ENCODE data around the gene ZC3H18.

The ZC3H18 gene

DNA sequence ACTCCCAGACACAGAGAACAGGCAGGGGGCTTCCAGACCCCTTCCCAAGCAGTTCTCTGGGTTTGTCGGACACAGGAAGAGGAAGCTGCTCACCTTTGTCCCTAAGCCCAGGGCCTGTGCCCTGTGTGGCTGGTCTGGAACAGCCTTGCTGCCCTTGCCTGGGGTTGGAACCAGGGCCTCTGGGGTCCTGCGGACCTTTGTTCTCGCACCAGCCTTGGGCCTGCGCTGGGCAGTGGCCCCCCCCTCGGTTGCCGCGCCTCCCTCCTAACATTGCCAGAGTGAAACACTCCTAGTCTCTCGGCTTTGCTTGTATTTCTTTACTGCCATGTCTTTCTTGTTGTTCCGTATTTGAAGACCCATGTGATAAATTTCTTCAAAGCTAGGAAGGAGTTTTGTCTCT lies 59.6 kb downstream of the ZC3H18 start:
- Histone ChIP-seq H3K79me1 (ENCODE audit: low read length) (no peaks in the 10 kb centered on the region), H3K4me2 (ENCODE audit: low read length) (no peak overlapping the region), H2AK5ac (ENCODE audit: low read length) (no peak overlapping the region), H3K4me1 (ENCODE audit: control insufficient read depth, low read depth, low read length) (no peaks in the 10 kb centered on the region), H3K9ac (ENCODE audit: low read length) (no peak overlapping the region), H3K79me2 (ENCODE audit: control insufficient read depth, insufficient read depth, low read length) (no peaks in the 10 kb centered on the region), H2BK120ac (ENCODE audit: low read depth, low read length) (no peak overlapping the region), H3K36me3 (ENCODE audit: control insufficient read depth, insufficient read depth, low read length) (peaks cover 3% of the 10 kb centered on the region), H3K56ac (ENCODE audit: low read length) (no peak overlapping the region), H3K27me3 (ENCODE audit: insufficient read depth, low read length, poor library complexity) (no peaks in the 10 kb centered on the region), H3K18ac (ENCODE audit: low read length) (no peak overlapping the region), H3K4ac (ENCODE audit: low read depth, low read length) (no peak overlapping the region), H2BK15ac (replicated peaks; ENCODE audit: low read depth) (no peak overlapping the region), H2BK5ac (ENCODE audit: low read length) (no peak overlapping the region), H3K4me3 (ENCODE audit: low read length) (no peak overlapping the region), H4K5ac (ENCODE audit: low read length) (no peak overlapping the region), H3K27ac (ENCODE audit: low read depth, low read length) (no peak overlapping the region), H3K23ac (ENCODE audit: low read length) (no peak overlapping the region), H4K8ac (ENCODE audit: low read depth, low read length) (no peak overlapping the region)
- WGBS (ENCODE audit: extremely low coverage, insufficient coverage, low lambda C conversion rate) = no CpG with 5 or more reads among the region's 9 CpGs
- no peak for DNase-seq

DNA sequence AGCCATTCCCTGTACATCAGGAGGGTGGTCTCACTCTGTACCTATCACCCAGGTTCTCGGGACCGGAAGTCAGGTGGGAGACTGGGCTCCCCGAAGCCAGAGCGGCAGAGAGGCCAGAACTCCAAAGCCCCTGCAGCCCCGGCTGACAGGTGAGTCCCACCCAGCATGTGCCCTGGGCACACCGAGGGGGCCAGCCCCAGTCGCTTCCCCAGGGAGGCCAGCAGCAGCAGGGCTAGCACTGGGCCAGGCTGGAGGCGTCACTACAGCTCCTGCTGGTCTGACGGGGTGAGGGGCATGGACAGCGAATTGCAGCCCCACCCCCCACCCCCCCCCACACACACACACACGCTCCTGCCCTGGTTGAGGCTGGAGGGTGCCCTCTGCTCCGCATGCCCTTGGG lies 60.2 kb downstream of the ZC3H18 start:
- no peak overlapping the region for H2BK5ac ChIP-seq (ENCODE audit: low read length)
- no peaks in the 10 kb centered on the region for H3K79me2 ChIP-seq (ENCODE audit: control insufficient read depth, insufficient read depth, low read length)
- no peak overlapping the region for H4K8ac ChIP-seq (ENCODE audit: low read depth, low read length)
- no peaks in the 10 kb centered on the region for H3K79me1 ChIP-seq (ENCODE audit: low read length)
- no peak overlapping the region for H3K56ac ChIP-seq (ENCODE audit: low read length)
- no peak overlapping the region for H3K9ac ChIP-seq (ENCODE audit: low read length)
- H3K18ac ChIP-seq (ENCODE audit: low read length) = no peak overlapping the region
- H3K4me2 ChIP-seq (ENCODE audit: low read length) = no peak overlapping the region
- DNase-seq = no peak
- H3K23ac ChIP-seq (ENCODE audit: low read length) = no peak overlapping the region
- no peaks in the 10 kb centered on the region for H3K4me1 ChIP-seq (ENCODE audit: control insufficient read depth, low read depth, low read length)
- peaks cover 3% of the 10 kb centered on the region for H3K36me3 ChIP-seq (ENCODE audit: control insufficient read depth, insufficient read depth, low read length)
- H3K4me3 ChIP-seq (ENCODE audit: low read length) = no peak overlapping the region
- H3K4ac ChIP-seq (ENCODE audit: low read depth, low read length) = no peak overlapping the region
- WGBS (ENCODE audit: extremely low coverage, insufficient coverage, low lambda C conversion rate) = no CpG with 5 or more reads among the region's 12 CpGs
- no peak overlapping the region for H3K27ac ChIP-seq (ENCODE audit: low read depth, low read length)
- H2AK5ac ChIP-seq (ENCODE audit: low read length) = no peak overlapping the region
- no peak overlapping the region for H2BK15ac ChIP-seq (replicated peaks; ENCODE audit: low read depth)
- H3K27me3 ChIP-seq (ENCODE audit: insufficient read depth, low read length, poor library complexity) = no peaks in the 10 kb centered on the region
- no peak overlapping the region for H4K5ac ChIP-seq (ENCODE audit: low read length)
- no peak overlapping the region for H2BK120ac ChIP-seq (ENCODE audit: low read depth, low read length)

DNA sequence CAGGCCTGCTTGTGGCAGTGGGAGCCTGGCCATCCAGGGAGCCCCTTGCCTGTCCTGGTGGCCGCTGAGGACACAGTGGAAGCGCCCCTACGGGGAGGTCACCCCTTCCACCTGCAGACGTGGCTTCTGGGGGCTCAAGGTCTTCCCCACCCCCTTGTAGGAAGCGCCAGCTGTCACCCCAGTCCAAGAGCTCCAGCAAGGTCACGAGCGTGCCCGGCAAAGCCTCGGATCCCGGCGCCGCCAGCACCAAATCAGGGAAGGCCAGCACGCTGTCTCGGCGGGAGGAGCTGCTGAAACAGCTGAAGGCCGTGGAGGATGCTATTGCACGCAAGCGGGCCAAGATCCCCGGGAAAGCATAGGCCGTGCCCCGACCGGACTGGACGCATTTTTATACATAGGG lies 60.7 kb downstream of the ZC3H18 start:
- Histone ChIP-seq H3K79me1 (ENCODE audit: low read length) (no peaks in the 10 kb centered on the region), H3K27me3 (ENCODE audit: insufficient read depth, low read length, poor library complexity) (no peaks in the 10 kb centered on the region), H3K36me3 (ENCODE audit: control insufficient read depth, insufficient read depth, low read length) (peaks cover 3% of the 10 kb centered on the region), H3K23ac (ENCODE audit: low read length) (no peak overlapping the region), H3K4me3 (ENCODE audit: low read length) (no peak overlapping the region), H3K4me1 (ENCODE audit: control insufficient read depth, low read depth, low read length) (no peaks in the 10 kb centered on the region), H2BK15ac (replicated peaks; ENCODE audit: low read depth) (no peak overlapping the region), H3K4me2 (ENCODE audit: low read length) (no peak overlapping the region), H3K9ac (ENCODE audit: low read length) (no peak overlapping the region), H3K56ac (ENCODE audit: low read length) (no peak overlapping the region), H2BK5ac (ENCODE audit: low read length) (no peak overlapping the region), H2AK5ac (ENCODE audit: low read length) (no peak overlapping the region), H2BK120ac (ENCODE audit: low read depth, low read length) (no peak overlapping the region), H4K5ac (ENCODE audit: low read length) (no peak overlapping the region), H3K27ac (ENCODE audit: low read depth, low read length) (no peak overlapping the region), H3K79me2 (ENCODE audit: control insufficient read depth, insufficient read depth, low read length) (no peaks in the 10 kb centered on the region), H3K4ac (ENCODE audit: low read depth, low read length) (no peak overlapping the region), H3K18ac (ENCODE audit: low read length) (no peak overlapping the region), H4K8ac (ENCODE audit: low read depth, low read length) (no peak overlapping the region)
- no peak for DNase-seq
- WGBS (ENCODE audit: extremely low coverage, insufficient coverage, low lambda C conversion rate) = no CpG with 5 or more reads among the region's 23 CpGs

DNA sequence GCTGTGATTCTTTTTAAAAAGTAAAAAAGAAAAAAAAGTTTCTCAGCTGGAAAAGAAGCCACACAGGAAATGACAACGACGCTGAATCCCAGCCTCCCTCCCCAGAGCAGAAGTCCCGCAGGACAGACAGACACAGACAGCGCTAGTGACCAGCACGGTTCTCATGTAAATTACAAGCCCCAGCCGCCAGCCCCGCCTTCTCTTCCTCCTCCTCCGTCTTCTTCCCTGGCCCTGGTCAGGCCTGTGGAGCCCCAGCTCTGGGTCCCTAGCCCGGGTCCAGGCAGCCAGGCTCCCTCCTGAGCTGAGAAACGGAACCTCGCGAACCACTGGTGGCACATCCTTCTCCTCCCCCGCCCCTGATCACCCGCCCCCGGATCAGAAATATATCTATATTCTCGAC lies 61.2 kb downstream of the ZC3H18 start:
- Histone ChIP-seq H2BK5ac (ENCODE audit: low read length) (no peak overlapping the region), H2BK120ac (ENCODE audit: low read depth, low read length) (no peak overlapping the region), H2BK15ac (replicated peaks; ENCODE audit: low read depth) (no peak overlapping the region)

DNA sequence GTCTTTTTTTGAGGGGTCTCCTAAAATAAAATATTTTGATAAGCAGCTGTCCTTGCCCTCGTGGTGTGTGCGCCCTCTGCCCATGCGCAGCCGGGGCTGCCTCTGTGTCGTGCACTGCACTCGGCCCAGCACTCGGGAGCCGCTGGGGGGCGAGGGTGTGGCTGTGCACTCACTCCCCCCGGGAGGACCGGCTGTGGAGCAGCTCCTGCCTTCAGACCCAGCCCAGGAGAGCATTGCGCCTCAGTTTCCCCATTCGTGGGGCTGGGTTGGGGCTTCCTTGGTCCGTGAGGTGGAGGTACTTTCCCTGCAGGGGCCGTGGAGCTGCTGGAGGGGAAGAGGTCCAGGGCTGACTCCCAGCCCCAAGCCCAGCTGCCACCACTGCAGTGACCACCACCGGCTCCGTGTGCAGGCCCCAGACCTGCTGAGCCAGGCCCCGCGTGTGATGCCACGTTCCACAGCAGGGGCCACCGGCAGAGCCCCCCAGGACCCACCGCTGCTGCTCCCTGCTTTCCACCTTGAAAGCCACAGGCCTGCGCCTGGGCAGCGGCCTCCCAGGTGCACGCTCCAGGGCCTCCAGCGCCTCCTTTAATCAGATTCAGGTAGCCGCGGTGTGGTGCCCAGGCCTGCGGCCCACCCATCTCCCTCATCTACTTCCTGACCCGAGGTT lies 61.9 kb downstream of the ZC3H18 start:
- Histone ChIP-seq H3K18ac (ENCODE audit: low read length) (no peak overlapping the region), H3K4me2 (ENCODE audit: low read length) (no peak overlapping the region), H2AK5ac (ENCODE audit: low read length) (no peak overlapping the region), H3K23ac (ENCODE audit: low read length) (no peak overlapping the region), H3K56ac (ENCODE audit: low read length) (no peak overlapping the region), H3K4me3 (ENCODE audit: low read length) (no peak overlapping the region), H3K4me1 (ENCODE audit: control insufficient read depth, low read depth, low read length) (no peaks in the 10 kb centered on the region), H3K79me2 (ENCODE audit: control insufficient read depth, insufficient read depth, low read length) (no peaks in the 10 kb centered on the region), H2BK120ac (ENCODE audit: low read depth, low read length) (no peak overlapping the region), H2BK5ac (ENCODE audit: low read length) (no peak overlapping the region), H3K4ac (ENCODE audit: low read depth, low read length) (no peak overlapping the region), H3K36me3 (ENCODE audit: control insufficient read depth, insufficient read depth, low read length) (peaks cover 2% of the 10 kb centered on the region), H3K79me1 (ENCODE audit: low read length) (no peaks in the 10 kb centered on the region), H4K8ac (ENCODE audit: low read depth, low read length) (no peak overlapping the region), H4K5ac (ENCODE audit: low read length) (no peak overlapping the region), H3K27ac (ENCODE audit: low read depth, low read length) (no peak overlapping the region), H3K9ac (ENCODE audit: low read length) (no peak overlapping the region), H3K27me3 (ENCODE audit: insufficient read depth, low read length, poor library complexity) (no peaks in the 10 kb centered on the region), H2BK15ac (replicated peaks; ENCODE audit: low read depth) (no peak overlapping the region)
- no CpG with 5 or more reads among the region's 30 CpGs for WGBS (ENCODE audit: extremely low coverage, insufficient coverage, low lambda C conversion rate)
- DNase-seq = no peak

More for the DNA sequence above, 61.2 kb downstream of the ZC3H18 start:
- Histone ChIP-seq H3K56ac (ENCODE audit: low read length) (no peak overlapping the region), H3K79me2 (ENCODE audit: control insufficient read depth, insufficient read depth, low read length) (no peaks in the 10 kb centered on the region), H4K5ac (ENCODE audit: low read length) (no peak overlapping the region), H3K79me1 (ENCODE audit: low read length) (no peaks in the 10 kb centered on the region), H4K8ac (ENCODE audit: low read depth, low read length) (no peak overlapping the region), H3K23ac (ENCODE audit: low read length) (no peak overlapping the region), H3K27ac (ENCODE audit: low read depth, low read length) (no peak overlapping the region), H3K36me3 (ENCODE audit: control insufficient read depth, insufficient read depth, low read length) (peaks cover 3% of the 10 kb centered on the region), H3K4ac (ENCODE audit: low read depth, low read length) (no peak overlapping the region), H3K4me2 (ENCODE audit: low read length) (no peak overlapping the region), H2AK5ac (ENCODE audit: low read length) (no peak overlapping the region), H3K4me1 (ENCODE audit: control insufficient read depth, low read depth, low read length) (no peaks in the 10 kb centered on the region), H3K18ac (ENCODE audit: low read length) (no peak overlapping the region), H3K4me3 (ENCODE audit: low read length) (no peak overlapping the region), H3K9ac (ENCODE audit: low read length) (no peak overlapping the region), H3K27me3 (ENCODE audit: insufficient read depth, low read length, poor library complexity) (no peaks in the 10 kb centered on the region)
- no peak for DNase-seq
- WGBS (ENCODE audit: extremely low coverage, insufficient coverage, low lambda C conversion rate) = no CpG with 5 or more reads among the region's 16 CpGs

DNA sequence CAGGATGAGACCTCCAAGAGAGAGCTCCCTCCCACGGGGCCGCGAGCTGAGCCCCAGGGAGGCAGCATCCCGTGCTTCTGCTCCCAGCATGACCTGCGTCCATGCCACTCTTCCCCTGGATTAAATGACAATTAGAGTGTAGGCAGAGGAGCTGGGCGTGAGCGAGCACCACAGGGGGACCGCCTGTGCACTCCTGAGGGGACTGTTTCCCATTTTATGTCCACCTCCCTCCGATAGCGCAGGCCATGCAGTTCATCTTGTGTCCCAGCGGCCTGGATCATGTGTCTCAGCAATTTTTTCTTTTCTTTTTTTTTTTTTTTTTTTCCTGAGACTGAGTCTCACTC lies 62.4 kb downstream of the ZC3H18 start:
- Histone ChIP-seq H3K27me3 (ENCODE audit: insufficient read depth, low read length, poor library complexity) (no peaks in the 10 kb centered on the region), H3K36me3 (ENCODE audit: control insufficient read depth, insufficient read depth, low read length) (peaks cover 2% of the 10 kb centered on the region), H2BK5ac (ENCODE audit: low read length) (no peak overlapping the region), H3K4me1 (ENCODE audit: control insufficient read depth, low read depth, low read length) (no peaks in the 10 kb centered on the region), H2AK5ac (ENCODE audit: low read length) (no peak overlapping the region), H3K27ac (ENCODE audit: low read depth, low read length) (no peak overlapping the region), H3K4me3 (ENCODE audit: low read length) (no peak overlapping the region), H3K4me2 (ENCODE audit: low read length) (no peak overlapping the region), H3K79me2 (ENCODE audit: control insufficient read depth, insufficient read depth, low read length) (no peaks in the 10 kb centered on the region), H3K4ac (ENCODE audit: low read depth, low read length) (no peak overlapping the region), H4K5ac (ENCODE audit: low read length) (no peak overlapping the region), H3K23ac (ENCODE audit: low read length) (no peak overlapping the region), H3K18ac (ENCODE audit: low read length) (no peak overlapping the region), H3K9ac (ENCODE audit: low read length) (no peak overlapping the region), H3K56ac (ENCODE audit: low read length) (no peak overlapping the region), H3K79me1 (ENCODE audit: low read length) (no peaks in the 10 kb centered on the region), H2BK15ac (replicated peaks; ENCODE audit: low read depth) (no peak overlapping the region), H4K8ac (ENCODE audit: low read depth, low read length) (no peak overlapping the region), H2BK120ac (ENCODE audit: low read depth, low read length) (no peak overlapping the region)
- no peak for DNase-seq
- WGBS (ENCODE audit: extremely low coverage, insufficient coverage, low lambda C conversion rate) = no CpG with 5 or more reads among the region's 11 CpGs
